Ecto neural progenitor cell (in vitro differentiated cells): Measurements from ENCODE around the gene LCN10.
"Not testable (repeated sequence)": the region's sequence is repeated elsewhere in the genome, so short reads cannot be mapped to it uniquely, and the experiment has no call there.

Experiments
- DNase-seq: peaks from one replicate; pipeline ENCODE4 v3.0.0-alpha.2; 2018; ENCODE audit warnings: low spot score

Gene LCN10

DNA sequence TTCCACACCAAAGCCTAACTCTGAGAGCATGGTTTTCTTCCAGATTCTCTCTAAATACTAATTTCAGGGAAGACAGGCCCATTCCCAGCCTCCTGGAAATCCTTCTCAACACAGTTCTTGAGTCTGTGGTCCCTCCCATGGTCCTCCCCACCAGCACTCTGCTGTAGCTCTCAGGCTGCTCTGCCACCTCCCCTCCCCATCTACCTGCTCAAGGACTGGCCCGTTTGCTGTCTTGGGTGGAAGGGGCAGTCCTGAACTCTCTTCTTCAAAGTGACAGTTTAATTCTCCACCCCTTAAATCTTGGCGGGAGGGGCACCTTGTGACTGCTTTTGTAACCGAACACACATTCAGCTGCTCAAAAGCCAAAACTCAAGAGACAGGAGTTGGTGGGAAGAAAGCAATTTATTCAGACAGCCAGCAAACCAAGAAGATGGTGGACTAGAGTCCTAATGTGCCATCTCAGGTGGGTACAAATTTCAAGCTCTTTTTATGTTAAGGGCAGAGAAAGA, 29.2 kb upstream of the LCN10 start:
- DNase-seq, result no peak

DNA sequence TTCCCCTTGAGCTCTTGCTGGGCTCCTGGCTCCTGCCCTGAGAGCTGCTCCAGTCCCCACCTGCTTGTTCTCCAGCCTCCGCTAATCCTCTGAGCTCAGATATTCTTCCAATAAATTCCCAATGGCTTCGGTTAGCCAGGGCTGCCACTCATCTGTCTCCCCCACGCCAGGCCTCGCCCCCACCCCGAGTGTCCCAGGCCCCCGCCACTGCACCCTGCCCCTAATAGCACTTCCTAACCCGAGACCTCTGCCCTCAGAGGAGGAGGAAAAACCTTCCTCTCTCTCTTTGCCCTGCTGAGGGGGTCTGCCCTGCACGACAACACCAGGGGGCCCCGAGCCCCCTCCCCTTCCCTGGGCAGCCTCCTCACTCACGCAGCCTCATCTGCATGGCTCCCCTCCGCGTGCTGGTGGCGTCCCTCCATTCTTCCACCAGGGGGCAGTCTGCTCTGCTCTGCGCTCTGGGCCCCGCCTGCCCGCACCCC, 27.0 kb upstream of the LCN10 start:
- peak; percentile 87 for DNase-seq

DNA sequence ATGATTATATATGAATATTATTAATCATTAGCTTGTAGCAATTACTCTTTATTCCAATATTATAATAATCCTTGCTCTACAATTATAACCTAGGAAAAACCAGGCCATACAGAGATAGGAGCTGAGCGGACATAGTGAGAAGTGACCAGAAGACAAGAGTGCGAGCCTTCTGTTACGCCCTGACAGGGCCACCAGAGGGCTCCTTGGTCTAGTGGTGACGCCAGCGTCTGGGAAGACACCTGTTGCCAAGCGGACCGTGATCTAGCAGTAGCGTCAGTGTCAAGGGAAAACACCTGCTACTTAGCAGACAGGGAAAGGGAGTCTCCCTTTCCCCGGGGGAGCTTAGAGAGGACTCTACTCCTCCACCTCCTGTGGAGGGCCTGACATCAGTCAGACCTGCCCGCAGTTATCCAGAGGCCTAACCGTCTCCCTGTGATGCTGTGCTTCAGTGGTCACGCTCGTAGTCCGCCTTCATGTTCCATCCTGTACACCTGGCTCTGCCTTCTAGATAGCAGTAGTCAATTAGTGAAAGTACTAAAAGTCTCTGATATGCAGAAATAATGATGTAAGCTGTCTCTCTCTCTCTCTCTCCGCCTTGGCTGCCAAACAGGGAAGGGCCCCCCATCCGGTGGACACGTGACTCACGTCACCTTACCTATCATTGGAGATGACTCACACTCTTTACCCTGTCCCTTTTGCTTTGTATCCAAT, 23.8 kb upstream of the LCN10 start:
- DNase-seq, result not testable (repeated sequence)

DNA sequence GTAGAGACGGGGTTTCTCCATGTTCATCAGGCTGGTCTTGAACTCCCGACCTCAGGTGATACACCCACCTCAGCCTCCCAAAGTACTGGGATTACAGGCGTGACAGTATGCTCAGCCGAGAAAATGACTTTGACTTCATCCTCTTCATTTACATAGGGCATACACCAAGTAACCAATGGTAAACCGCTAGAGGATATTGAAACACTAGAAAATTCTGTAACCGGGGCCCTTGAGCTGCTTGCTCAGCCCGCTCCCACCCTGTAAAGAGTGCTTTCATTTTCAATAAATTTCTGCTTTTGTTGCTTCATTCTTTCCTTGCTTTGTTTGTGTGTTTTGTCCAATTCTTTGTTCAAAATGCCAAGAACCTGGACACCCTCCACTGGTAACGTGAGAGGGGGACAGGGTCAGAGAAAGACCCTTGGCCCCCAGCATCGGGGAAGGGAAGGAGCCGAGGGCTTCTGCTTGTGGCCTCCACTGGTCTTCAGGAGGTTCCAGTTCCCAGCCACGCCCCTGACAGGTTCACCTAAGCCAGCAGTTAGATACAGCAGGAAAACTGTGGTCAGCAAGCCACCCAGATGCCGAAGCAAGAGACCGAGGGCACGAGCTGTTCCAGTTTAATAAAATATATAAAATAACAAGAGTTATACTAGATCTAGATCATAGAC, 23.1 kb upstream of the LCN10 start:
- DNase-seq, result not testable (repeated sequence)

DNA sequence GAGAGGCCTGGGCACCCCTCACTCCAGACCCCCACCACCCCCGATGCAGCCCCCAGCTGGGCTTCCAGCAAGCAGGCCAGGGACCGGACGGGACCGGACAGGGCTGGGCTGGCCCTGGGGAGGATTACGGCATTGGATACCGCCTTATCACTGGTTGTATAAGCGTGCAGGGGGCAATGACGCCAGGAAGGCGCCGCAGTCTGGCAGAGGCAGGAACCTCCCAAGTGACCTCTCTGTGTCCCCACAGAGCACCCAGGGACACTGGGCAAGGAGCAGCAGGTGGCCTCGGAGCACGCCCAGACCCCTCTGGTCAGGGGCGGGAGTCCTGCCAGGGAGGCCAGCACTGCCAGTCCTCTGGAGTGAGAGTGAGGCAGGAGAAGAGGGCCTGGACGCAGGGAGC, 22.3 kb upstream of the LCN10 start:
- DNase-seq, result no peak

DNA sequence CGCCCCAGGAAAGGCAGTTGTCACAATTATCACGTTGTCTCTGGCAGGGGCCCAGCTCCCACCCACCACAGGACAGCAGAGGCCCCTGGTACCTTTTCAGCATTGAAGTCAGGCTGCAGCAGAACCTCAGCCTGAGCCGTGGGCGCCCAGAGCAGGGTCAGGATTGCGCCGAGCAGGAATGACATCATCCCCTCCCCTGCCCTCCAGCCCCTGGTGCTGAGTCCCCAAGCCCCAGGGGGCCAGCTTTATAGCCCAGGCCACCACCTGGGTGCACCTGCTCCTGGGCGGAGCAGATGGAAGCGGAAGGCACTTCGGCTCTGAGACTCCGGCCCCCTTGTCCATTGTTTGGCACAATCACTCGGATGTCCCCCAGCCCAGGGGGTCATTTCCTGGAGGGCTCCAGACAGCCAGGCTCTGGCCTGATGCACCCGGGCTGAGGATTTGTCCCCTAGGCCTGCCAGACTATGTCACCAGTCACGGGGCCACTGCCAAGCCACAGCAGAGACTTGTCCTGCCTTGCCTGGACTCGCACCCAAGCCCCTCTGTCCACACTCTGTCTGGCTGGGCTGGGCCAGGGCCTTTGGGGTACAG, 21.7 kb upstream of the LCN10 start, which contains the start of gene LCN15:
Gene LCN15, minus strand, starts transcription at position 218 of the 591 bp plus-strand sequence. Its CDS starts 30 bp downstream, at position 188.
- no peak for DNase-seq

DNA sequence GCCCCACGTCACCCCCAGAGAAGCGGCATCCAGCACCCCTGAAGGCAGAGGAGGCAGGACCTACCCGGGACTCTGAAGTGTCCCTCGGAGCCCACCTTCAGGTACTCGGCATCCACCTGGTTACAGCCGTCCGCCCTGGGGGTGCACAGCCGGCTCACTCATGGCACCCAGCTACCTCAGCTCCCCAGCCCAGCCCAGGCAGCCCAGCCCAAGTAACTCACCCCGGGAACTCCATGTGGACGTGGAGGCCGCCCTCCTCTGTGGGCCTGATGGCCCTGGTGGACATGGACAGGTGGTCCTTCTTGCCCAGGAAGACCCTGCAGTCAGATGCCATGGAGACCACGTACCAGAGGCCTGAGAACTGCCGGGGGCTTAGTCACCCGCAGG, 20.9 kb upstream of the LCN10 start:
- no peak for DNase-seq

DNA sequence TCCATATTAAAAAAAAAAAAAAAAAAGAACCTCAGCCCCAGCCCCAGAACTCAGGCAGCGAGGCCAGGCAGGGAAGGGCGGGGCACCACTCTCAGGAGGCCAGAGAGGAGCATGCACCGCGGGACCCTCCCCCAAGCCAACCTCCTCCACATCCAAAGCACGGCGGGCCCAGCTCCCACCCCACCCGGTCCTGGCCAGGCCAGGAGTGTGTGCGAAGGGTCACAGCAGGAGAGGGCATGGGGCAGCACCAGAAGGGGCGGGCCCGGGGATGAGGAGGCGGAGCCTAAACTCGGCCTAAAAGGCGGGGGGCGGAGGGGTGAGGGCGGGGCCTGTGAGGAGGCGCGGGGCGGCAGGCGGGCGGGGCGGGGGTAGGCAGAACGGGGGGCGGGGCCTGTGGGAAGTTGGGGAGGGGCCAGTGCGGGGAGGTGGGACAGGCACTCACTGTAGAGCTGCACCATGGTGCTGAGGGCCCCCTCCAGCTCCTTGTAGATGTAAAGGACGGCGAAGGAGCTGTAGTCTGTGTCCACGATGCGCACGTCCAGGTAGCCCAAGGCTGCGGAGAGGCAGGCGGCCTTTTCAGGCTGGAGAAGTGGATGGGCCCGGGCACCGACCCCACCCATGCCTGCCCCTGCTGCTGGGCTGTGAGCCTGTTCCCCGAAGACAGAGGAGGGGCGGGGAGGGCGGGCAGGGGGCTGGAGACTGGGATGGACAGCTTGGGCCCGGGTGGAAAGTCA, 20.3 kb upstream of the LCN10 start:
- DNase-seq, result peak; percentile 93

DNA sequence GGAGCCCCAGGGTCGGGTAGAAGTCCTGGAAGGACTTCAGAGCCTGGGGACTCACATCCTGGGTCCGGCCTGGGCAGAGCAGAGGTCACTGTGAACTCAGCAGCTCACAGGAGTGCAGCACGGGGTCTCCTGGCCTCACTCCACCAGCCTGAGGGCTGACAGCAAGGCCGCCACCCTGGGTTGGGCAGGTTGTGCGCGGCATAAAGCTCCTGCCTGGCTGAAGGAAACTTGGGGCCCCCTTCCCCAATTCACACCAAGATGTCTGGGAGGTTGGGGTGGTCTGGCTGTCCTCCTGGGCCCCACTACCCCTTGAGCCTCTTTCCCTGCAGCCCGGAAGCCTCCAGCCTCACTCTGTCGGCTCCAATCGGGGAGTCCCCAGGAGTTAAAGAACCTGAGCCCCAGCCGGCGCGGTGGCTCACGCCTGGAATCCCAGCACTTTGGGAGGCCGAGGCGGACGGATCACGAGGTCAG, 19.5 kb upstream of the LCN10 start:
- no peak for DNase-seq

DNA sequence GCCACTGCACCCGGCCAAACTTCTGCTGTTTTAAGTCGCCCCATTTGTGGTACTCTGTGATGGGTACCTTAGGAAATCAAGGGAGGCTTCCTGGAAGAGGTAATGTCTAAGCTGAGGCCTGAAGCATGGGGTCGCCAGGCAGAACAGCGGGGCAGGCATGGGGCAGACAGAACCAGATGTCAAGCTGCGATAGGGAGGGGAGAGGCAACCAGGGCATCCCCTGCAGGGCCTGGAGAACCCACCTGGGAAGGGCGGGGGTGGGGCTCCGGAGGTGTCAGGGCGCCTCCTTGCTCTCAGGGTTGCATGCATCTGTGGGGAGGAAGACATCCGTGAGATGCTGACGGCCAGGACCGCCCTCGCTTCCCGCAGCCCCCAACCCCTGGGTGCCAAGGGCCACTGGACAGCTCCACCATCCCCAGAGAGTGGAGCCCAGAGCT, 18.8 kb upstream of the LCN10 start:
- no peak for DNase-seq

DNA sequence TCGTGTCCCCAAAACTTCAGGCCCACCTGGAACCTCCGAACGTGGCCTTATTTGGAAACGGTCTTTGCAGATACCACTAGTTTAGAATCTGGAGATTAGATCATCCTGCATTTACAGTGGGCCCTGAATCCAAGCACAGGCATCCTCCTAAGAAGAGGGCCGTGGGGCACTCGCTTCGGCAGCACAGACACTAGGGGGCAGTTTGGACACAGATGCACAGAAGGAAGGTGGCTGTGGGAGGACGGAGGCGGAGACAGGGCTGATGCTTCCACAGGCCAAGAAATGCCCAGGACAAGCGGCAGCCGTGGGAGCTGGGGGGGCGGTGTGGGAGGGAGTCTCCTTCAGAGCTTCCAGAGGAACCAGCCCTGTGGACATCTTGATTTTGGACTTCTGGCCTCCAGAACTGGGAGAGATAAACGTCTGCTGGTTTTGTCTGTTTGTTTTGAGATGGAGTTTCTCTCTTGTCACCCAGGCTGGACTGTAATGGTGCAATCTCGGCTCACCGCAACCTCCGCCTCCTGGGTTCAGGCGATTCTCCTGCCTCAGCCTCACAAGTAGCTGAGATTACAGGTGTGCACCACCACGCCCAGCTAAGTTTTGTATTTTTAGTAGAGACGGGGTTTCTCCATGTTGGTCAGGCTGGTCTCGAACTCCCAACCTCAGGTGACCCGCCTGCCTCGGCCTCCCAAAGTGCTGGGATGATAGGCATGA, 18.2 kb upstream of the LCN10 start:
- peak; percentile 79 for DNase-seq

DNA sequence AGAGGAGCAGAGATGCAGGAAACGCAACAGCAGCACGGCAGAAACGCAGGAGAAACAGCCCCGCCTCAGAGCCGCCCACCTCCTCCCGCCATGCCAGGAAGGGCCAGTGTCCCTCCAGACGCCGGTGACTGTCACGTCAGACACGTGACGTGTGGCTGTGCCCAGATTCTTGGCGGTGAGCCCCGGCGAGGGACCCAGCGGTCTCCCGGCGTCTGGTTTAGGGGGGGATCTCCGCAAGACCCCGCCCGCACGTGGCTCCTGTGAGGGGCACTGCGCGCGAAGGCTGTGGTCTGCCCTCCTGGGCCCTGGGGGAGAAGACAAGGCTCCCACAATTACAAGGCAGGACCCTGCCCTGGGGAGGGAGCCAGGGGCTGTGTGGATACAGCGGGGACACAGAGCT, 17.7 kb upstream of the LCN10 start:
- DNase-seq, result no peak

DNA sequence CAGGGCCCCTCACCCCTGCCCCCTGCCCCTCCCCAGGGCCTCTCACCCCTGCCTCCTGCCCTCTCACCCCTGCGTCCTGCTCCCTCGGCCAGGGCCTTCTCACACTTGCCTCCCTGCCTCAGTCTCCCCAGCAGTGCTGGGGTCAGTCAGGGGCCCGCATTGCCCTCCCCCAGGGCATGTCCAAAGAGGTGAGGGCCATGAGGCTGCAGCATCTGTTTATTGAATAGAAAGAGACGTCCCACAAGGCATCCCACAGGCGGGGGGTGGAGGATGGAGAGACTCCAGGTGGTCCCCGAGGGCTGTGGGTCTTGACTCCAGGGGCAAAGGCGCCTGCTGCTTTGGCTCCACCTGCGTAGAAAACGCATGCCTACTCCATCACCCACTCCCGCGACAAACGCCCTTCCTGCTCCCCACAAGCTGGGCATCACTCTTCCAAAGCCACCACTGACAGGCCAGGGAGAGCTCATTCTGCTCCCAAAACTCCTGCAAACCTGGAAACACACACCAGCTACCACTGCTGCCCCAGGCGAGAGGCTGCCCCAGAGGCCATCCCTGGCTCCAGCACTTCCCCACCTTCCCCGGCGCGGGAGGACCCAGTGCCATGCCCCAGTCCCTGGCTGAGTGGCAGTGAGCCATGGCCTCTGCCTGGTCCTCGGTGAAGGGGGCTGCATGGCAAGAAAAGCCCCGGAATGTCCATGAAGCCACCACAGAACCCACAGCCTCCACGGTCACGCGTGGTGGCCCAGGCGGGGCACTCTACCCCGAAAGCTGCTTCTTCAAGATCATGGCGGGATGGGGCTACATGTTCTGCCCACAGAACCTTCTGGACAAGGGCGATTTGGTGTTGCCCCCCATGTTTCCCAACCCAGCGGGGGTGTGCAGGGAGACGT, 16.9 kb upstream of the LCN10 start:
- DNase-seq, result no peak

DNA sequence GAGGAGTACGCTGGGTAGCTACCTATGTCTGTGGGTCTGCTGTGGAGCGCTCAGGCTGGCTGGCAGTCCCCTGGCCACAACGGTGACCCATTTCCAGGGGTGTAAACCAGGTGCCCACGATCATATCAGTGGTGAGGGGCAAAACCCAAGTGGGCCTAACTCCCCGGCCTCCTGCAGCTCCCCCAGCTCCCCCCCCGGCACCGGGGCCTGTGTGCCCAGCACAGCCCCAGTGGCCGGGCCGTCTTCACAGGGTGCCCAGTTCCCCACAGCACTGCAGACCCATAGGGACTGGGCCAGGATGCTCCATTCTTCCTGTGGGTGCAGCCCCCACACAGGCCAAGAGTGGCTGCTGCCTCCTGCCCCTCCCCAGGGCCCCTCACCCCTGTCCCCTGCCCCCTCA, 16.3 kb upstream of the LCN10 start:
- no peak for DNase-seq

DNA sequence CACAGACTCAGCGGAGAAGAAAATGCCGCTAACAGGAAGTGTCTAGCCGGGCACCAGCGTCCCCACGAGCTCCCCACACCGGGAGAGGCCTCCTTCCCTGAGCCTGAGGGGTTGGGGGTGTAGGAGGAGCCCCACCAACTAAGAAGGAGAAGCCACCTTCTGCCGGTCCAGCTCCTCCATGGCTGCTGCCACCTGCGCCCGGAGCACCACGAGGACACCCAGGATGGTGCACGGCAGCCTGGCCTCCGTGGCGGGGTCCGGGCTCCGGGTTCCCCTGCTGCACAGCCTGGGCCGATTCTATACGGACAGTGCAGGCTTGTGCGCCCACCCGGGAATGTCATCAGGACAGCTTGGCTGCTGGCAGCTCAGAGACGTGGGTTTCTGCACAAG, 15.0 kb upstream of the LCN10 start:
- DNase-seq, result no peak

DNA sequence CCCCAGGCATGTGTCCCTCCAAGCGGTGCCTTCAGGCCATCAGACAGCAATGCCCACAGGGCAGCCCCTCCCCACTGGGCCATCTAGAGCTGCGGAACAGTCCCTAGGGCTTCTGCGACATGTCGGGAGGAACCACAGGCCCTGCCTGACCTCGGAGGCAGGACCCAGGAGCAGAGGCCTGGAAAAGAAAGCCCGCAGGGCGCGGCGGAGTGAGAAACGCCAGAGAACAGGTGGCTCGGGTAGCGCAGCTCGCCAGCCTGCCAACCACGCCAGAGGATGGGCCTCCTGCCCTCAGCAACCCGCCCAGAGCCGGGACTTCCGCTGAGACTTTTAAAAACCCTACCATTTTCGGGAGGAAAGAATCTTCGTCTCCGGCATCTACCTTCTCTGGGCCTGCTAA, 14.6 kb upstream of the LCN10 start:
- DNase-seq, result no peak

DNA sequence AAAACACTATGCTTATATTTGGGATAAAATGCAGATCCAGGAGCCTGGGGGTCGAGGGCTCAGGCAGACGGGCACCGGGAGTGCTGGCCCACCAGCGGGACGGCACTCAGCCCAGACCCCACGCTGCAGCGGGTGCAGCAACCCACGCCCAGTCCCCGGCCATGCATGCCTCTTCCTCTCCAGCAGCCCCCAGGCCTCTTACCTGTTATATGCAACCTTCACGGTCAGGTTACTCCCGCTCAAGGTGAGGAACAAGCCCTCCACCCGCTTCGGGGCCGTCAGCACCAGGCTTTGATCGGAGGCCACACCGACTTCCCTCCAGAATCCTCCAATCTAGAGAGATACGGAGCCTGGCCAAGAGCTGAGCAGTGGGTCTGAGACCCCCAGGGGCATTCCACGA, 14.1 kb upstream of the LCN10 start:
- no peak for DNase-seq

DNA sequence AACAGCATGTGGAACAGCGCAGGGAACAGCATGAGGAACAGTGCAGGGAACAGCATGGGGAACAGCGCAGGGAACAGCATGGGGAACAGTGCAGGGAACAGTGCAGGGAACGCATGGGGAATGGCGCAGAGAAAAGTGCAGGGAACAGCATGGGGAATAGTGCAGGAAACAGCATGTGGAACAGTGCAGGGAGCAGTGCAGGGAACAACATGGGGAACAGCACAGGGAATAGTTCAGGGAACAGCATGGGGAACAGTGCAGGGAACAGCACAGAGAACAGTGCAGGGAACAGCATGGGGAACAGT, 13.3 kb upstream of the LCN10 start:
- DNase-seq, result no peak

DNA sequence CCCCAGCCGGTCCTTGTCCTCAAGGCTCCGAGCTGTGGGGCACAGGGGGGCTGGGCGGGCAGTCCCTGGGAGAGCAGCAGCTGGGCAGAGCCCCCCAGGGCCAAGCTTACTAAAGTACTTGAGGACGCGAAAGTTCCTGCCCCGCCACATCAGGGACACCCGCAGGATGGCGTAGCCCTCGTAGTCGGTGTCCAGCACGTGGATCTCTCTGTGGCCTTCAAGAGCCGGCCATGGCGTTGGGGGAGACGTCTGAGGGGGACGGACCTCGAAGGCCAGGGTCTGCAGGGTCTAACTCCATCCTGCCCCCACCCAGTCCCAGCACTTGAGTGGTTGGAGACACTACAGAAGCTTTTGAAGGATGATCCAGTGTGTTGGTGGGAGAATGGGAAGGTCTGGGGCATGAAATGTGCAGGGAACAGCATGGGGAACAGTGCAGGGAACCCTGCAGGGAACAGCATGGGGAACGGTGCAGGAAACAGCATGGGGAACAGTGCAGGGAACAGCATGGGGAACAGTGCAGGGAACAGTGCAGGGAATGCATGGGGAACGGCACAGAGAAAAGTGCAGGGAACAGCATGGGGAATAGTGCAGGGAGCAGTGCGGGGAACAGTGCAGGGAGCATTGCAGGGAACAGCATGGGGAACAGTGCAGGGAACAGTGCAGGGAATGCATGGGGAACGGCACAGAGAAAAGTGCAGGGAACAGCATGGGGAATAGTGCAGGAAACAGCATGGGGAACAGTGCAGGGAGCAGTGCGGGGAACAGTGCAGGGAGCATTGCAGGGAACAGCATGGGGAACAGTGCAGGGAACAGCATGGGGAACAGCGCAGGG, 12.8 kb upstream of the LCN10 start:
- DNase-seq, result not testable (repeated sequence)
